A549 (cell line): ENCODE measurements around the gene DAB2.

ENCODE experiments used
- BHLHE40 ChIP-seq: IDR thresholded peaks from 2 replicates; pipeline ENCODE4 v1.6.1; 2012; ENCODE audit warnings: low read depth, low read length, inconsistent platforms
- TF ChIP-seq, protein P1 (sequence below): fragments of 250-450 bp; sonication (Bioruptor Pico); IDR thresholded peaks from 2 replicates; pipeline ENCODE4 v1.5.0; 2020; ENCODE audit warnings: low read depth, mild to moderate bottlenecking, moderate library complexity
- TF ChIP-seq, protein P2 (sequence below): fragments of >200 bp; sonication (Bioruptor Twin); formaldehyde crosslinking; IDR thresholded peaks from 3 replicates; pipeline ENCODE4 v1.5.1; 2016

DNA sequence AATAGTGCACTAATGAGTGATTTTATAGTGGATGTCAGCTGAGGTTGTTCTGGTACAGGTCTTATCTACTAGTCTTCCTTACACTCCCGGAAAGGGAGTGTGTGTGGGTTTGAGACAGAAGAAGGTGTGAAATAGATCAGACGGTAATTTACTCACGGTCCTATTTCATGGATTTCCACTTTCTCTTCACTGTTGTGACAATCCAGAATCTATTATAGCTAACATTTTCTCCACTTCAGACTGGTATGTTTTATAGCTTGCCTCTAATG is 53.5 kb downstream of the DAB2 start:
- TF ChIP-seq, protein P1, sequence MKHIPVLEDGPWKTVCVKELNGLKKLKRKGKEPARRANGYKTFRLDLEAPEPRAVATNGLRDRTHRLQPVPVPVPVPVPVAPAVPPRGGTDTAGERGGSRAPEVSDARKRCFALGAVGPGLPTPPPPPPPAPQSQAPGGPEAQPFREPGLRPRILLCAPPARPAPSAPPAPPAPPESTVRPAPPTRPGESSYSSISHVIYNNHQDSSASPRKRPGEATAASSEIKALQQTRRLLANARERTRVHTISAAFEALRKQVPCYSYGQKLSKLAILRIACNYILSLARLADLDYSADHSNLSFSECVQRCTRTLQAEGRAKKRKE (CRISPR knock-in tag) = no peak
- no peak for TF ChIP-seq BHLHE40
- TF ChIP-seq, protein P2, sequence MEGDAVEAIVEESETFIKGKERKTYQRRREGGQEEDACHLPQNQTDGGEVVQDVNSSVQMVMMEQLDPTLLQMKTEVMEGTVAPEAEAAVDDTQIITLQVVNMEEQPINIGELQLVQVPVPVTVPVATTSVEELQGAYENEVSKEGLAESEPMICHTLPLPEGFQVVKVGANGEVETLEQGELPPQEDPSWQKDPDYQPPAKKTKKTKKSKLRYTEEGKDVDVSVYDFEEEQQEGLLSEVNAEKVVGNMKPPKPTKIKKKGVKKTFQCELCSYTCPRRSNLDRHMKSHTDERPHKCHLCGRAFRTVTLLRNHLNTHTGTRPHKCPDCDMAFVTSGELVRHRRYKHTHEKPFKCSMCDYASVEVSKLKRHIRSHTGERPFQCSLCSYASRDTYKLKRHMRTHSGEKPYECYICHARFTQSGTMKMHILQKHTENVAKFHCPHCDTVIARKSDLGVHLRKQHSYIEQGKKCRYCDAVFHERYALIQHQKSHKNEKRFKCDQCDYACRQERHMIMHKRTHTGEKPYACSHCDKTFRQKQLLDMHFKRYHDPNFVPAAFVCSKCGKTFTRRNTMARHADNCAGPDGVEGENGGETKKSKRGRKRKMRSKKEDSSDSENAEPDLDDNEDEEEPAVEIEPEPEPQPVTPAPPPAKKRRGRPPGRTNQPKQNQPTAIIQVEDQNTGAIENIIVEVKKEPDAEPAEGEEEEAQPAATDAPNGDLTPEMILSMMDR = no peak
